ENCODE results near the gene TBCCD1. TPM values are rescaled to one million over a fixed set of nuclear protein-coding genes. Genes with fewer than 3 reads are reported as not detected.

TBCCD1 gene
- 6.2 TPM for total RNA-seq
- long read RNA-seq, transcript TBCCD1-201 (8 exons, 2,441 nt), result major isoform, 38 of 41 reads
- long read RNA-seq, partial matches to known transcripts, result 2 of 41 reads
- long read RNA-seq, other reads (novel, unspliced or antisense), result 1 of 41 reads

GRCh38 chr3:186567072-186567921 is at the start of gene TBCCD1:
Gene TBCCD1 (minus strand): TSS chr3:186567339. CDS start chr3:186564329, 3,010 bp downstream.
- peak; percentile 95 for DNase-seq
- ATAC-seq (ENCODE audit: poor library complexity), result peak; percentile 90
- intact Hi-C loops (cut with DNase I), result no loop called here

GRCh38 chr3:186616299-186616617 is 49.1 kb upstream of the TBCCD1 start:
- intact Hi-C loops (cut with DNase I), result no loop called here
- no peak for ATAC-seq (ENCODE audit: poor library complexity)
- no peak for DNase-seq

GRCh38 chr3:186614597-186615483 is 47.7 kb upstream of the TBCCD1 start:
- DNase-seq (peak; percentile 78), ATAC-seq (ENCODE audit: poor library complexity) (peak; percentile 85)
- intact Hi-C loops (cut with DNase I), result loop anchor here (2.0 kb wide), 2 partner anchors 138 to 206 kb away; no protein-coding TSS in a partner anchor

- intact Hi-C loops (cut with DNase I), result loop anchor here (2.0 kb wide), 2 partner anchors 139 to 207 kb away; no protein-coding TSS in a partner anchor
- DNase-seq (no peak), ATAC-seq (ENCODE audit: poor library complexity) (no peak)
Observed at GRCh38 chr3:186614266-186614596, 47.1 kb upstream of the TBCCD1 start.

GRCh38 chr3:186613637-186614265 is 46.6 kb upstream of the TBCCD1 start:
- no peak for ATAC-seq (ENCODE audit: poor library complexity)
- no peak for DNase-seq
- intact Hi-C loops (cut with DNase I), result loop anchor here (2.0 kb wide), 2 partner anchors 139 to 207 kb away; no protein-coding TSS in a partner anchor

GRCh38 chr3:186612721-186613636 is 45.8 kb upstream of the TBCCD1 start, which contains the start of gene AHSG:
Gene AHSG (plus strand): TSS chr3:186613060. CDS start chr3:186613142, 82 bp downstream.
- DNase-seq (no peak), ATAC-seq (ENCODE audit: poor library complexity) (no peak)
- intact Hi-C loops (cut with DNase I), result no loop called here

GRCh38 chr3:186612065-186612464 is 44.9 kb upstream of the TBCCD1 start:
- ATAC-seq (ENCODE audit: poor library complexity) (no peak), DNase-seq (no peak)
- intact Hi-C loops (cut with DNase I), result no loop called here

- intact Hi-C loops (cut with DNase I), result no loop called here
- no peak for DNase-seq
- no peak for ATAC-seq (ENCODE audit: poor library complexity)
Observed at GRCh38 chr3:186609247-186609868, 42.2 kb upstream of the TBCCD1 start.

GRCh38 chr3:186608624-186609215 is 41.6 kb upstream of the TBCCD1 start:
- intact Hi-C loops (cut with DNase I), result no loop called here
- ATAC-seq (ENCODE audit: poor library complexity), result no peak
- no peak for DNase-seq

GRCh38 chr3:186605561-186606545 is 38.7 kb upstream of the TBCCD1 start:
- no peak for DNase-seq
- intact Hi-C loops (cut with DNase I), result no loop called here
- no peak for ATAC-seq (ENCODE audit: poor library complexity)

- DNase-seq (no peak), ATAC-seq (ENCODE audit: poor library complexity) (no peak)
- intact Hi-C loops (cut with DNase I), result no loop called here
Observed at GRCh38 chr3:186605078-186605477, 37.9 kb upstream of the TBCCD1 start.

GRCh38 chr3:186603159-186603558 is 36.0 kb upstream of the TBCCD1 start:
- ATAC-seq (ENCODE audit: poor library complexity) (no peak), DNase-seq (no peak)
- intact Hi-C loops (cut with DNase I), result no loop called here

GRCh38 chr3:186600896-186601295 is 33.8 kb upstream of the TBCCD1 start:
- no peak for ATAC-seq (ENCODE audit: poor library complexity)
- no peak for DNase-seq
- intact Hi-C loops (cut with DNase I), result no loop called here

GRCh38 chr3:186599785-186600166 is 32.6 kb upstream of the TBCCD1 start:
- no peak for ATAC-seq (ENCODE audit: poor library complexity)

GRCh38 chr3:186599142-186599784 is 32.1 kb upstream of the TBCCD1 start:
- ATAC-seq (ENCODE audit: poor library complexity) (peak; percentile 14), DNase-seq (no peak)
- intact Hi-C loops (cut with DNase I), result no loop called here

More at GRCh38 chr3:186599785-186600166, 32.6 kb upstream of the TBCCD1 start:
- intact Hi-C loops (cut with DNase I), result no loop called here
- no peak for DNase-seq

- ATAC-seq (ENCODE audit: poor library complexity), result peak; percentile 31
- intact Hi-C loops (cut with DNase I), result no loop called here
- no peak for DNase-seq
Observed at GRCh38 chr3:186598794-186599141, 31.6 kb upstream of the TBCCD1 start.

Data from Right ventricle myocardium superior (tissue), 1 donor.